ENCODE data around the gene SLC35F6.
"Not testable (repeated sequence)": the region's sequence is repeated elsewhere in the genome, so short reads cannot be mapped to it uniquely, and the experiment has no call there.

Gene SLC35F6

GRCh38 chr2:26795135-26795534 lies 31.1 kb downstream of the SLC35F6 start:
- H3K36me3 ChIP-seq (ENCODE audit: control insufficient read depth in 1 of 2, insufficient read depth in 2 of 2, low read length in 2 of 2); H3K9me3 ChIP-seq (ENCODE audit: control insufficient read depth in 1 of 2, low read length in 2 of 2); H3K27me3 ChIP-seq (ENCODE audit: low read depth, low read length); H3K4me1 ChIP-seq (ENCODE audit: control insufficient read depth in 1 of 2, insufficient read depth in 2 of 2, low read length in 2 of 2); H3K27ac ChIP-seq (ENCODE audit: low read length); H3K4me3 ChIP-seq (ENCODE audit: low read depth in 1 of 2, low read length in 2 of 2): not testable (repeated sequence)

DNA sequence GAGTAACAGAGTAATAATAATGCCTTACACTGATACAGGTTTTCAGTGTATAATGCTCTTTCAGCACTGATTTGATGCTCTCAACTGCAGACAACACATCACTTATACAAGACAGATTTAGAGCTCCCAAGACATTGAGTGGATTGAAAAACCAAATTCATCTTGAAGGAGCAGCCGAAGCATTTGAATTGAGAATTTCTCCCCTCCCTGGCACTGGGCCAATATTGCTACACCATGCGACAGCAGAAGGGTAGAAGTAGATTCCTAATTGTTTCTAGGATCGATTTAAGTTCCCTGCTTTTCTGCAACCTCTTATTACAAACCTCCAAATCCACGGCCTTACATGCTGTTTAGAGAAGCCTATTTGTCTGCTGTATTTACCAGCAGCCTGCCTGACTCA lies 37.2 kb downstream of the SLC35F6 start:
- no peaks in the 10 kb centered on the region for H3K9me3 ChIP-seq (ENCODE audit: control insufficient read depth in 1 of 2, low read length in 2 of 2)

GRCh38 chr2:26801796-26802195 lies 37.7 kb downstream of the SLC35F6 start:
- H3K4me3 ChIP-seq (ENCODE audit: low read depth in 1 of 2, low read length in 2 of 2): no peak overlapping the region
- H3K9me3 ChIP-seq (ENCODE audit: control insufficient read depth in 1 of 2, low read length in 2 of 2): no peaks in the 10 kb centered on the region
- H3K4me1 ChIP-seq (ENCODE audit: control insufficient read depth in 1 of 2, insufficient read depth in 2 of 2, low read length in 2 of 2): no peaks in the 10 kb centered on the region
- H3K36me3 ChIP-seq (ENCODE audit: control insufficient read depth in 1 of 2, insufficient read depth in 2 of 2, low read length in 2 of 2): no peaks in the 10 kb centered on the region
- H3K27ac ChIP-seq (ENCODE audit: low read length): no peak overlapping the region
- H3K27me3 ChIP-seq (ENCODE audit: low read depth, low read length): no peaks in the 10 kb centered on the region

More for the DNA sequence above, 37.2 kb downstream of the SLC35F6 start:
- no peak overlapping the region for H3K4me3 ChIP-seq (ENCODE audit: low read depth in 1 of 2, low read length in 2 of 2)
- H3K4me1 ChIP-seq (ENCODE audit: control insufficient read depth in 1 of 2, insufficient read depth in 2 of 2, low read length in 2 of 2): no peaks in the 10 kb centered on the region
- no peaks in the 10 kb centered on the region for H3K27me3 ChIP-seq (ENCODE audit: low read depth, low read length)
- no peaks in the 10 kb centered on the region for H3K36me3 ChIP-seq (ENCODE audit: control insufficient read depth in 1 of 2, insufficient read depth in 2 of 2, low read length in 2 of 2)
- no peak overlapping the region for H3K27ac ChIP-seq (ENCODE audit: low read length)

GRCh38 chr2:26805241-26805676 lies 41.2 kb downstream of the SLC35F6 start:
- Histone ChIP-seq H3K4me3 (ENCODE audit: low read depth in 1 of 2, low read length in 2 of 2) (no peak overlapping the region), H3K27me3 (ENCODE audit: low read depth, low read length) (no peaks in the 10 kb centered on the region), H3K9me3 (ENCODE audit: control insufficient read depth in 1 of 2, low read length in 2 of 2) (no peaks in the 10 kb centered on the region), H3K4me1 (ENCODE audit: control insufficient read depth in 1 of 2, insufficient read depth in 2 of 2, low read length in 2 of 2) (no peaks in the 10 kb centered on the region), H3K36me3 (ENCODE audit: control insufficient read depth in 1 of 2, insufficient read depth in 2 of 2, low read length in 2 of 2) (no peaks in the 10 kb centered on the region), H3K27ac (ENCODE audit: low read length) (no peak overlapping the region)

DNA sequence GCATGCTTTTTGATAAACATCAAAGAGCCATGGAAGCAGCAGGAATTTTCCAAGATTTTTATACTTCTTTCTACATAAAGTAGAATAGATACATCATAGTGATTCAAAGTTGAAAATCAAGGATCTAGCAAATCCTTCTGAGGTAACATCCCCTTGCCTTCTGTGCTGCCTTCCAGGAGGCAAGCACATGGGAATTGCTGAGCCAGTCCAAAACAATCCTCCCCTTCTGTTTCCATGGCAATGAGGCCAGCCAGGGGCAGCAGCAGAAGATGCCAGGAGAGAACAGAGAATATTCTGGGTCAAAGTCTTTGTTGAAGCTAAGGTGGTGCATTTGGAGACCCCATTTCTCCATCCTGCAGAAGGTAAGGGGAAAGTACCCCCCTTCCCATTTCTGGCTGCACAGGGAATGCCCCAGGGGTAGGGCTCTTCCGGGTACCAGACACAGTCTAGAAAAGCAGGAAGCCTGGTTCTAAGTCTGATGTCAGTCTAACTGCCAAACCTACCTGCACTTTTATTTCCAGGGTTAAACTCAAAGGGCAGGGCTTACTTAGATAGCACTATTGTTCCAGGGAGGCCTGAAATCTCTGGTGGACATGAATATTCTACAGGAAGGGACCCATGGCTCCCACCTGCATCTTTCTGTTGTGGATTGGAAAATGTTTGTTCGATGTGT lies 43.8 kb downstream of the SLC35F6 start:
- Histone ChIP-seq H3K4me1 (ENCODE audit: control insufficient read depth in 1 of 2, insufficient read depth in 2 of 2, low read length in 2 of 2) (no peaks in the 10 kb centered on the region), H3K9me3 (ENCODE audit: control insufficient read depth in 1 of 2, low read length in 2 of 2) (no peaks in the 10 kb centered on the region)

GRCh38 chr2:26809211-26809610 lies 45.1 kb downstream of the SLC35F6 start:
- Histone ChIP-seq H3K27me3 (ENCODE audit: low read depth, low read length) (no peaks in the 10 kb centered on the region), H3K9me3 (ENCODE audit: control insufficient read depth in 1 of 2, low read length in 2 of 2) (no peaks in the 10 kb centered on the region), H3K36me3 (ENCODE audit: control insufficient read depth in 1 of 2, insufficient read depth in 2 of 2, low read length in 2 of 2) (no peaks in the 10 kb centered on the region), H3K27ac (ENCODE audit: low read length) (no peak overlapping the region), H3K4me1 (ENCODE audit: control insufficient read depth in 1 of 2, insufficient read depth in 2 of 2, low read length in 2 of 2) (no peaks in the 10 kb centered on the region), H3K4me3 (ENCODE audit: low read depth in 1 of 2, low read length in 2 of 2) (no peak overlapping the region)

More for the DNA sequence above, 43.8 kb downstream of the SLC35F6 start:
- Histone ChIP-seq H3K27me3 (ENCODE audit: low read depth, low read length) (no peaks in the 10 kb centered on the region), H3K36me3 (ENCODE audit: control insufficient read depth in 1 of 2, insufficient read depth in 2 of 2, low read length in 2 of 2) (no peaks in the 10 kb centered on the region), H3K4me3 (ENCODE audit: low read depth in 1 of 2, low read length in 2 of 2) (no peak overlapping the region), H3K27ac (ENCODE audit: low read length) (no peak overlapping the region)

DNA sequence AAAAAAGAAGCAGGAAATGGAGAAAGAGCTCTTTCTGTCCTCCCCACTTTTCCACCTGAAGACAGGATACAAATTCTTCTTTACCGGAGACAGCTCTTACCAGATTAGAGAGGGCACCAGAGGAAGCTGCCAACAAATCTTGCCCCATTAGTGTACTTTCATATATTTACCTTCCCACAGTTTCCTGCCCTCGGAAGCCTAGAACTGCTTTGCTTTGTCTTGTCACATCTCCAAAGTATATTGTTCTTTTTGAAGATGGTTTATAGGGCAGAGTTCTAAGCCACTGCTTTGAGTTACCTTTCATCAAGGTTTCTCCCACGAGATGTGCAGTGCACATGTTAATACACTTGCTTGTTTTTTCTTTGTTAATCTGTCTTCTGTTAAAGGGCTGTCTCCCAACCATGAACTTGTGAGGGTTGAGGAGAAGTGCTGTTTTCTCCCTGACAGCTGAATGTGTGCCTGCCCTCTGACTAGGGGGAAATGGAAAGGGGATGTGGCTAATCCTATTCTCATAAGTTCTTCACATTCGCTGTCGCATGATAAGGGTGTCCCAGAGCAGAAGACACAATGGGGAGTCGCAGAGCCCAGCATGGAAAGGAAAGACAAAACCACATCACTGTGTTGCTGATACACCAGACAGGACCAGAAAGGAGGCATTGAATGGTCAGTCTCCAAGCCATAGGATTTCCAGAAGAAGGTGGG lies 45.9 kb downstream of the SLC35F6 start:
- H3K4me3 ChIP-seq (ENCODE audit: low read depth in 1 of 2, low read length in 2 of 2): no peak overlapping the region
- H3K27me3 ChIP-seq (ENCODE audit: low read depth, low read length): no peaks in the 10 kb centered on the region
- H3K36me3 ChIP-seq (ENCODE audit: control insufficient read depth in 1 of 2, insufficient read depth in 2 of 2, low read length in 2 of 2): no peaks in the 10 kb centered on the region
- no peaks in the 10 kb centered on the region for H3K4me1 ChIP-seq (ENCODE audit: control insufficient read depth in 1 of 2, insufficient read depth in 2 of 2, low read length in 2 of 2)
- no peak overlapping the region for H3K27ac ChIP-seq (ENCODE audit: low read length)
- H3K9me3 ChIP-seq (ENCODE audit: control insufficient read depth in 1 of 2, low read length in 2 of 2): no peaks in the 10 kb centered on the region

GRCh38 chr2:26811261-26811660 lies 47.2 kb downstream of the SLC35F6 start:
- H3K27ac ChIP-seq (ENCODE audit: low read length): no peak overlapping the region
- no peaks in the 10 kb centered on the region for H3K36me3 ChIP-seq (ENCODE audit: control insufficient read depth in 1 of 2, insufficient read depth in 2 of 2, low read length in 2 of 2)
- H3K9me3 ChIP-seq (ENCODE audit: control insufficient read depth in 1 of 2, low read length in 2 of 2): no peaks in the 10 kb centered on the region
- no peak overlapping the region for H3K4me3 ChIP-seq (ENCODE audit: low read depth in 1 of 2, low read length in 2 of 2)
- H3K4me1 ChIP-seq (ENCODE audit: control insufficient read depth in 1 of 2, insufficient read depth in 2 of 2, low read length in 2 of 2): no peaks in the 10 kb centered on the region
- H3K27me3 ChIP-seq (ENCODE audit: low read depth, low read length): no peaks in the 10 kb centered on the region

DNA sequence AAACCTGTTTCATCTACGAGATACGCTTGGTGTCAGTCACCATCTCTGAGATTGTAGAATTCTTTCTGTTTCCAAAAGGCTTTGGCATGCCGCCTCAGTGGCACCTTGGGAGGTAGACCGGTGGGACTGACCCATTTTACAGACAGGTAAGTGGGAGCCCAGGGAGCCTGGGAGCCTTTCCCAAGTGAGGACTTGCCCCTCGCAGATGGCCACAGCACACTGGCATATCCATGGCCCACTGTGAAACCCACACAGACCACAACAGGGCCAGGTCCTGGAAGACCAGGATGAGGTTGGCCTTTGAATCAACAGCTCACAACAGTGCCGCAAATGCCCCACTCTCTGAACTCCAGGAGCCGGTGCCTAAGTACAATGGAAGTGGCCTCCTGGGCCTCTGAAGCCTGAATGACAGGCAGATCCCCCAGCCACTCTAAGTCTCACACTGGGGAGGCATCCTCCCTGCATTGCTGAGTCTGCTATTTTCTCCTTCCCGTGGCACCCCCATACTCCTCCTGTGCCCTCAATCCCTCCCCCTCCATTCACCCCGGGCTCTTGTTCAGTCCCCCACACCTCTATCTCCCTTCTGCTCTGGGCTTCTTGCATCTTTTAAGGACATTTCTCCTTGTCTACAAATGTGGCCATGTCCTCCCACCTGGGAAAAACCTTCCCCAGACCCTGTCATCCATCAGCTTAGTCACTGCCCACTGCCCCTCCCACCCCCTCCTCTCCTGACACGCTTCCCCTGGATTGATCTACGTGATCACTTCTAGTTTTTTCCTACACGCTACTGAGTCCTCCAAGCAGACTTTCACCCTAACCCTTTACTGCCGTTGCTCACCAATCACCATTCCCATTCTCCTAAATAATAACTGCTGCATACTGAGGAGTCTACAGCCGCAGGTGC lies 48.0 kb downstream of the SLC35F6 start:
- no peaks in the 10 kb centered on the region for H3K4me1 ChIP-seq (ENCODE audit: control insufficient read depth in 1 of 2, insufficient read depth in 2 of 2, low read length in 2 of 2)
- H3K4me3 ChIP-seq (ENCODE audit: low read depth in 1 of 2, low read length in 2 of 2): no peak overlapping the region
- H3K27me3 ChIP-seq (ENCODE audit: low read depth, low read length): no peaks in the 10 kb centered on the region

DNA sequence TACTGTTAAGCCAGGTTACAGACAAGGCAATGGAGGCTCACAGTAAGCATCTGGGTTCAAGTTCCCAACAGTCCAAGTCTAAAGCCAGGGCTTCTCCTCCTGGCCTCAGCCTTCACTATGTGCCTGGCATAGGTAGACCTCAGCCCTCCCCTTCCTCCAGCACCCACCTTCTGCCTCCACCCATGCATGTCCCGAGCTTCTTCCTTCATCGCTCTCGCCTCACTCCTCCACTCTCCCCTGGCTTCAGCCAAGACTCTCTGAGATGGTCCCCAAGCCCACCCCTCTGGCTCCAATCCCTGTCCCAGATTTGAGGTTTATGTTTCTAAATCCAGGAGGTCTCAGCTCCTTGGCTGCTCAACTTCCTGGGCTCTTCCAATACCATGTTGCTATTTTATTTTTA lies 48.6 kb downstream of the SLC35F6 start:
- no peaks in the 10 kb centered on the region for H3K9me3 ChIP-seq (ENCODE audit: control insufficient read depth in 1 of 2, low read length in 2 of 2)
- no peak overlapping the region for H3K27ac ChIP-seq (ENCODE audit: low read length)
- H3K4me1 ChIP-seq (ENCODE audit: control insufficient read depth in 1 of 2, insufficient read depth in 2 of 2, low read length in 2 of 2): no peaks in the 10 kb centered on the region
- no peaks in the 10 kb centered on the region for H3K36me3 ChIP-seq (ENCODE audit: control insufficient read depth in 1 of 2, insufficient read depth in 2 of 2, low read length in 2 of 2)
- H3K27me3 ChIP-seq (ENCODE audit: low read depth, low read length): no peaks in the 10 kb centered on the region
- no peak overlapping the region for H3K4me3 ChIP-seq (ENCODE audit: low read depth in 1 of 2, low read length in 2 of 2)

More for the DNA sequence above, 48.0 kb downstream of the SLC35F6 start:
- Histone ChIP-seq H3K9me3 (ENCODE audit: control insufficient read depth in 1 of 2, low read length in 2 of 2) (no peaks in the 10 kb centered on the region), H3K27ac (ENCODE audit: low read length) (no peak overlapping the region), H3K36me3 (ENCODE audit: control insufficient read depth in 1 of 2, insufficient read depth in 2 of 2, low read length in 2 of 2) (no peaks in the 10 kb centered on the region)

- not testable (repeated sequence) for H3K27ac ChIP-seq (ENCODE audit: low read length); H3K4me3 ChIP-seq (ENCODE audit: low read depth in 1 of 2, low read length in 2 of 2); H3K36me3 ChIP-seq (ENCODE audit: control insufficient read depth in 1 of 2, insufficient read depth in 2 of 2, low read length in 2 of 2); H3K9me3 ChIP-seq (ENCODE audit: control insufficient read depth in 1 of 2, low read length in 2 of 2); H3K4me1 ChIP-seq (ENCODE audit: control insufficient read depth in 1 of 2, insufficient read depth in 2 of 2, low read length in 2 of 2); H3K27me3 ChIP-seq (ENCODE audit: low read depth, low read length)
Observed at GRCh38 chr2:26814072-26814765, 50.1 kb downstream of the SLC35F6 start.

Measured in muscle layer of duodenum (tissue), 2 donors.